Suppressor macrophage treated with lipopolysaccharide for 1 hour (primary cell): Measurements from ENCODE around the gene PAFAH1B2.

Source experiments
- DNase-seq, 3 donors: peaks; one replicate each; pipeline ENCODE4 v3.0.0-alpha.2; 2020 to 2022

PAFAH1B2 gene

DNA sequence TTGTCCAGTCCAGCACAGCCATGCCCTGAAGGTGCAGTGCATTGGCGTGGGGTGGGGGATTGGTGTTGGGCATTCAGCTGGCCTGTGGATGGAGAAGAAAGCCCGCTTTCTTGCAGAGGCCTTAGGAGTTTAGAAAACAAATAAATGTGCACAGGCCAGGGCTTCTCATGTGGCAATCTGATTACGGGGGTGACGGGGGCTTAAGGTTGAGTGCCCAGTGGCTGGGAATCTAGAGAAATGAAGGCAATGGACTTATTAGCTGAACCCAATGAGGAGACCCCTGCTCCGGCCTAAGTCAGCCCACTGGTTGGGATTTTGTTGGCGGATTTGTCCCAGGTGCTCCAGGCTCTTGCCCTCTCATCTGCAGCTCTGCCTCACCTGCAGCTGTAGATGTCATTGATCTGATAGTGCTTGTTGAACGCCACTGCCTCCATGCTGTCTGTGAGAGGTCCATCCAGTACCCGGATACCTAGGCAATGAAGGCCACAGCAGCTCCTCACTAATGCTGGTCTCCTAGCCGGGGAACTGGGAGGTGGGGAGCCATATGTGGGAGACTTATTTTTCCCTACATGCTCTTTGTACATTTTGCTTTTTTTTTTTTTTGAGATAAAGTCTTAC is 81.6 kb downstream of the PAFAH1B2 start:
- no peak for DNase-seq
